ENCODE results near the gene RIT2. TPM values are rescaled to one million over a fixed set of nuclear protein-coding genes. Genes with fewer than 3 reads are reported as not detected.
"Not testable (repeated sequence)": the region's sequence is repeated elsewhere in the genome, so short reads cannot be mapped to it uniquely, and the experiment has no call there.

RIT2 gene
- total RNA-seq, 4 donors from 2014 or later: not detected

DNA sequence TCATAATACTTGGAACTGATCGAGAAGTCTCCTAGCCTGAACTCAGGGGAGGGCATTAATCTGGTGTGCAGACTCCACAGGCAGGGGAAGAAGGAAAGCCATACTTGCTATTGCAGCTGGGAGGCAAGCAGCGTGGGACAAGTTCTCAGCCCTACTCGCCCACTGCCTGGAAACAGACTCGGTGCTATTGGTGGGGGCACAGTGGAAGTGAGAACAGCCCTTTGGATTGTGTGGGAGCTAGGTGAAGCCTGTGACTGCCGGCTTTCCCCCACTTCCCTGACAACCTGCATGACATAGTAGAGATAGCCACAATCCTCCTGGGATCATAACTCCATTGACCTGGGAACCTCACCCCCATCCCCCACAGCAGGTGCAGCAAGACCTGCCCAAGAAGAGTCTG is 301.3 kb downstream of the RIT2 start:
- no peaks in the 10 kb centered on the region for H3K36me3 ChIP-seq
- H3K4me3 ChIP-seq: no peak overlapping the region
- ATAC-seq: no peak
- no peaks in the 10 kb centered on the region for H3K27me3 ChIP-seq
- no peak for DNase-seq
- H3K4me1 ChIP-seq: no peaks in the 10 kb centered on the region
- no peak overlapping the region for H3K27ac ChIP-seq
- TF ChIP-seq, protein P1, sequence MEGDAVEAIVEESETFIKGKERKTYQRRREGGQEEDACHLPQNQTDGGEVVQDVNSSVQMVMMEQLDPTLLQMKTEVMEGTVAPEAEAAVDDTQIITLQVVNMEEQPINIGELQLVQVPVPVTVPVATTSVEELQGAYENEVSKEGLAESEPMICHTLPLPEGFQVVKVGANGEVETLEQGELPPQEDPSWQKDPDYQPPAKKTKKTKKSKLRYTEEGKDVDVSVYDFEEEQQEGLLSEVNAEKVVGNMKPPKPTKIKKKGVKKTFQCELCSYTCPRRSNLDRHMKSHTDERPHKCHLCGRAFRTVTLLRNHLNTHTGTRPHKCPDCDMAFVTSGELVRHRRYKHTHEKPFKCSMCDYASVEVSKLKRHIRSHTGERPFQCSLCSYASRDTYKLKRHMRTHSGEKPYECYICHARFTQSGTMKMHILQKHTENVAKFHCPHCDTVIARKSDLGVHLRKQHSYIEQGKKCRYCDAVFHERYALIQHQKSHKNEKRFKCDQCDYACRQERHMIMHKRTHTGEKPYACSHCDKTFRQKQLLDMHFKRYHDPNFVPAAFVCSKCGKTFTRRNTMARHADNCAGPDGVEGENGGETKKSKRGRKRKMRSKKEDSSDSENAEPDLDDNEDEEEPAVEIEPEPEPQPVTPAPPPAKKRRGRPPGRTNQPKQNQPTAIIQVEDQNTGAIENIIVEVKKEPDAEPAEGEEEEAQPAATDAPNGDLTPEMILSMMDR (IDR thresholded peaks at IDR 0.05 in 4 of 5, conservative IDR thresholded peaks at IDR 0.05 in 1 of 5): no peak
- no peak for TF ChIP-seq POLR2A (IDR thresholded peaks at IDR 0.05)
- in situ Hi-C loops (cut with MboI; ENCODE audit: low sequenced_read_pairs in 4 of 4) (no loop called here), intact Hi-C loops (cut with DNase I; ENCODE audit: low total_unique reads) (no loop called here)
- H3K9me3 ChIP-seq: no peaks in the 10 kb centered on the region

DNA sequence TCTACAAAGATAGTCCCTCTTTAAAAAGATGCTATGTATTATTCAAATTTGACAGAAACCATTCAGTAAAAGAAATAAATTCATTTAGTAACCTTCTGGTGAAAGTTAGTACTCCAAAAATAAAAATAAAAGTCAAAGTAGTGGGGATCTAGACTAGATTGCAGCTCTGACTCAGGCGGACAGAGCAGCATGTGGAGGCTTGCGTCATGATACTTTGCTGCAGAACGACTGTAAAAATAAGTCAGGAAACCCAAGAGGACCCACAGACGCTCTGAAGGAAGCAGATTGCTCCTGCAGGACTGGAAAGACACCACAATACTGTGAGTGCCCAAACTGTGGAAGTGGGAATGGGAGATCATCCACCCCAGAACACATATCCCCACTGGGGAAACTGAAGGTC is 301.9 kb downstream of the RIT2 start:
- H3K9me3 ChIP-seq: no peaks in the 10 kb centered on the region
- no peak for ATAC-seq
- no peaks in the 10 kb centered on the region for H3K27me3 ChIP-seq
- TF ChIP-seq POLR2A (IDR thresholded peaks at IDR 0.05): no peak
- TF ChIP-seq, protein P1 (IDR thresholded peaks at IDR 0.05 in 4 of 5, conservative IDR thresholded peaks at IDR 0.05 in 1 of 5): no peak
- H3K4me3 ChIP-seq: no peak overlapping the region
- H3K27ac ChIP-seq: no peak overlapping the region
- in situ Hi-C loops (cut with MboI; ENCODE audit: low sequenced_read_pairs in 4 of 4) (no loop called here), intact Hi-C loops (cut with DNase I; ENCODE audit: low total_unique reads) (no loop called here)
- H3K36me3 ChIP-seq: no peaks in the 10 kb centered on the region
- H3K4me1 ChIP-seq: no peaks in the 10 kb centered on the region
- DNase-seq: no peak

DNA sequence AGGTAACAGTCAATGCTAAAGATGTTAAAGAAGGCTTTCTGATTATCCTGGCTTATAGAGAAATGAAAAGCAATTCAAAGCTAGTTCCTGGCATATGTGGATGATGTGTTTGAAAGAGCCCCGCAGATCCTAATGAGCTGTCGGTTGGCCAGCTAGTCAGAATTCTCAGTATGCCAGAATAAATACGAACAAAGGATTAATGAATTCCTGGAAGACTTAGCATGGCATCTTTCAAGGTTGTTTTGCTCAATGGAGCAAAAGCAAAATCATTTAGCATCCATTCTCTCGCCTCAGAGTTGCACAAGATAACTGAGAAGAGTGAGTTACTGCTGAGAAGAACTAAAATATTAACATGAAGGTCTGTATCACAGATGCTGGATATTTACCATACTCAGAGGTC is 307.6 kb downstream of the RIT2 start:
- intact Hi-C loops (cut with DNase I; ENCODE audit: low total_unique reads) (no loop called here), in situ Hi-C loops (cut with MboI; ENCODE audit: low sequenced_read_pairs in 4 of 4) (no loop called here)
- Histone ChIP-seq H3K9me3 (no peaks in the 10 kb centered on the region), H3K27ac (no peak overlapping the region), H3K27me3 (no peaks in the 10 kb centered on the region), H3K36me3 (no peaks in the 10 kb centered on the region), H3K4me3 (no peak overlapping the region), H3K4me1 (no peaks in the 10 kb centered on the region)
- ATAC-seq: no peak
- TF ChIP-seq POLR2A (IDR thresholded peaks at IDR 0.05): no peak
- TF ChIP-seq, protein P1 (IDR thresholded peaks at IDR 0.05 in 4 of 5, conservative IDR thresholded peaks at IDR 0.05 in 1 of 5): no peak
- no peak for DNase-seq

DNA sequence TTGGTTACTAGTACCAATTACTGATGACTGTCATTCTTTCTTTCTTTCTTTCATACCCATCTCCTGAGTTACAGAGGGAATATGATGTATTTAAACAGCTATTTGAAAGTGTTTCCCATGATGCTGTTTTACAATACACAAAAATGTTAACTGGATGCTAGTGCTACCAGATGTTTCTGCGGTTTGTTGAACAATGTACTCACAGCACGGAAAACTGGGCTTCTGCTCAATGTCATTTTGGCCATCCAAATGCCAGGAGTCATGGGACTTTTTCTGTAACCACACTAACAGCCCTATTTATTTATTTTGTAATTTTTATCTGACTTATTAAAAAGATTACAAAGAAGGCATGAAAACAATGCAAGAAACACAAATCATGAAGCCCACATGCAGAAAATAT is 313.8 kb downstream of the RIT2 start:
- ATAC-seq (no peak), DNase-seq (no peak)
- TF ChIP-seq POLR2A (IDR thresholded peaks at IDR 0.05): no peak
- TF ChIP-seq, protein P1 (IDR thresholded peaks at IDR 0.05 in 4 of 5, conservative IDR thresholded peaks at IDR 0.05 in 1 of 5): no peak
- no peaks in the 10 kb centered on the region for H3K9me3 ChIP-seq
- no peaks in the 10 kb centered on the region for H3K27me3 ChIP-seq
- no peaks in the 10 kb centered on the region for H3K4me1 ChIP-seq
- intact Hi-C loops (cut with DNase I; ENCODE audit: low total_unique reads): no loop called here
- H3K36me3 ChIP-seq: no peaks in the 10 kb centered on the region
- in situ Hi-C loops (cut with MboI; ENCODE audit: low sequenced_read_pairs in 4 of 4): no loop called here
- H3K4me3 ChIP-seq: no peak overlapping the region
- H3K27ac ChIP-seq: no peak overlapping the region

DNA sequence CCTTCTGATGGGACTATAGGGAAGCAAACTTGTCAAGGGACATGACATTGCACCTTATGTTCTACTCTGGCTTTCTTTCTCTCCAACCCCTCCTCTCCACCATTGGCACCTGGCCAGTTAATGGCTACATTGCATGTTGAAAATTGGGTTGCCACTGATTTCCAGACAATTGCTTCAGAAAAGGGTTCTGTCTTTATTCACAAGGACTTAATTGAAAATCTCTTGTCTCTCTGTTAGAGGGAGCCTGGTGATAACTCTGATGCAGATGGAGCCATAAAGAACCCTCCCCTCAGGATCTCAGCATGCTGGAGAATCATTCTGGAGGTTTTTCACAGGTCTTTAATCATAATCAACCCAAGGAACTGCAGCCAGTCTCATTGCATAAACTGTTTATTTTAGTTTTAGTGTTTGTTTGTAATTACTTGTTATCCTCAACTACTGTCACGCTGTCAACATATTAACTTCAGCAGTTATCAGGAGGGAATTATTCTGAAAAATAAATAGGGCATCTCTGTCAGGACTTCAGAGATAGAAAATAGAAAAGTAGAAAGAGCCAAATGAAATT is 316.8 kb downstream of the RIT2 start:
- Histone ChIP-seq H3K27ac (no peak overlapping the region), H3K9me3 (no peaks in the 10 kb centered on the region), H3K4me1 (no peaks in the 10 kb centered on the region), H3K36me3 (no peaks in the 10 kb centered on the region), H3K27me3 (no peaks in the 10 kb centered on the region), H3K4me3 (no peak overlapping the region)
- ATAC-seq (no peak), DNase-seq (no peak)
- in situ Hi-C loops (cut with MboI; ENCODE audit: low sequenced_read_pairs in 4 of 4): no loop called here
- TF ChIP-seq POLR2A (IDR thresholded peaks at IDR 0.05): no peak
- TF ChIP-seq, protein P1 (IDR thresholded peaks at IDR 0.05 in 4 of 5, conservative IDR thresholded peaks at IDR 0.05 in 1 of 5): no peak
- intact Hi-C loops (cut with DNase I; ENCODE audit: low total_unique reads): no loop called here

DNA sequence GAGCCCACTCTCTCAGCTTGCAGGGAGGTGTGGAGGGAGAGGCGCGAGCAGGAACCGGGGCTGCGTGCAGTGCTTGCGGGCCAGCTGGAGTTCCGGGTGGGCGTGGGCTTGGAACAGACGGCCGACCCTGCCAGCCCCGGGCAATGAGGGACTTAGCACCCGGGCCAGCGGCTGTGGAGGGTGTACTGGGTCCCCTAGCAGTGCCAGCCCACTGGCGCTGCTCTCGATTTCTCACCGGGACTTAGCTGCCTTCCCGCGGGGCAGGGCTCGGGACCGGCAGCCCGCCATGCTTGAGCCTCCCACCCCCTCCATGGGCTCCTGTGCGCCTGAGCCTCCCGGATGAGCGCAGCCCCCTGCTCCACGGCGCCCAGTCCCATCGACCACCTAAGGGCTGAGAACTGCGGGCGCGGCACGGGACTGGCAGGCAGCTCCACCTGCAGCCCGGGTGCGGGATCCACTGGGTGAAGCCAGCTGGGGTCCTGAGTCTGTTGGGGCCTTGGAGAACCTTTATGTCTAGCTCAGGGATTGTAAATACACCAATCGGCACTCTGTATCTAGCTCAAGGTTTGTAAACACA is 320.2 kb downstream of the RIT2 start:
- intact Hi-C loops (cut with DNase I; ENCODE audit: low total_unique reads); ATAC-seq; H3K36me3 ChIP-seq; H3K4me1 ChIP-seq; H3K27ac ChIP-seq; in situ Hi-C loops (cut with MboI; ENCODE audit: low sequenced_read_pairs in 4 of 4); H3K4me3 ChIP-seq; H3K27me3 ChIP-seq; H3K9me3 ChIP-seq; DNase-seq: not testable (repeated sequence)
